Adrenal gland (tissue), 5 donors: ENCODE results near the gene ZNF652.

ENCODE experiments used
- CTCF ChIP-seq, 6 experiments: fragments of 450-650 bp in 4 of 6; fragments of 200-600 bp in 2 of 6; sonication (generic) in 1 of 6; IDR thresholded peaks; 1 replicate in 5 of 6; 2 replicates in 1 of 6; pipeline versions ENCODE4 v1.5.1 to v1.8.0; 2016 to 2021; ENCODE audit warnings: antibody characterized with exemption in 6 of 6, mild to moderate bottlenecking in 2 of 6, moderate library complexity in 1 of 6
- POLR2A ChIP-seq, 2 donors: fragments of 450-650 bp; IDR thresholded peaks; one replicate each; pipeline ENCODE4 v1.6.1; 2017; ENCODE audit warnings: antibody characterized with exemption in 2 of 2, mild to moderate bottlenecking in 2 of 2, moderate library complexity in 1 of 2
- donor health status: DM: no; HTN: no; CAD: no.

- TF ChIP-seq CTCF (IDR thresholded peaks at IDR 0.05) (no peak), POLR2A (IDR thresholded peaks at IDR 0.05) (no peak)
Measured at GRCh38 chr17:49358641-49359247, 3.3 kb downstream of the ZNF652 start.
